Hepatocyte (in vitro differentiated cells): ENCODE results near the gene TMEM109. TPM values are rescaled to one million over a fixed set of nuclear protein-coding genes. Genes with fewer than 3 reads are reported as not detected.

Experiments used
- DNase-seq: peaks from one replicate; pipeline ENCODE4 v3.0.0-alpha.2; 2016; ENCODE audit warnings: low spot score
- H2AFZ ChIP-seq: fragments of 200-600 bp; sonication (generic); 2 replicates; pipeline ENCODE4 v1.6.0; 2016; ENCODE audit warnings: antibody characterized with exemption, mild to moderate bottlenecking
- H3K27ac ChIP-seq: fragments of 200-600 bp; sonication (generic); 2 replicates; pipeline ENCODE4 v1.5.1; 2016; ENCODE audit warnings: mild to moderate bottlenecking
- H3K27me3 ChIP-seq: fragments of 200-600 bp; sonication (generic); 2 replicates; pipeline ENCODE4 v1.6.1; 2016
- H3K36me3 ChIP-seq: fragments of 200-600 bp; sonication (generic); replicated peaks from 2 replicates; pipeline ENCODE4 v1.5.1; 2016; ENCODE audit warnings: low read depth; ENCODE audit not compliant: insufficient read depth
- H3K4me1 ChIP-seq: fragments of 200-600 bp; sonication (generic); 2 replicates; pipeline ENCODE4 v1.5.1; 2016; ENCODE audit warnings: mild to moderate bottlenecking, moderate library complexity; ENCODE audit not compliant: insufficient read depth
- H3K4me2 ChIP-seq: fragments of 200-600 bp; sonication (generic); 2 replicates; pipeline ENCODE4 v1.6.0; 2016
- H3K4me3 ChIP-seq: fragments of 200-600 bp; sonication (generic); 2 replicates; pipeline ENCODE4 v1.5.1; 2016; ENCODE audit warnings: mild to moderate bottlenecking
- H3K79me2 ChIP-seq: fragments of 200-600 bp; sonication (generic); 2 replicates; pipeline ENCODE4 v1.6.0; 2017; ENCODE audit warnings: mild to moderate bottlenecking
- H3K9me2 ChIP-seq: fragments of 200-600 bp; sonication (generic); replicated peaks from 2 replicates; pipeline ENCODE4 v1.6.0; 2017; ENCODE audit warnings: mild to moderate bottlenecking; ENCODE audit not compliant: insufficient read depth
- H3K9me3 ChIP-seq: fragments of 200-600 bp; sonication (generic); 2 replicates; pipeline ENCODE4 v1.5.1; 2016; ENCODE audit warnings: low read depth, mild to moderate bottlenecking
- H4K20me1 ChIP-seq: fragments of 200-600 bp; sonication (generic); 2 replicates; pipeline ENCODE4 v1.6.0; 2016; ENCODE audit warnings: mild to moderate bottlenecking; ENCODE audit not compliant: insufficient read depth, poor library complexity, severe bottlenecking
- EZH2 ChIP-seq: fragments of 200-600 bp; sonication (generic); IDR thresholded peaks from 2 replicates; pipeline ENCODE4 v1.6.1; 2016; ENCODE audit warnings: antibody characterized with exemption, mild to moderate bottlenecking, borderline replicate concordance
- EZH2phosphoT487 ChIP-seq: fragments of 200-600 bp; sonication (generic); IDR thresholded peaks from one replicate; pipeline ENCODE4 v1.6.1; 2018; ENCODE audit warnings: antibody characterized with exemption, mild to moderate bottlenecking, low read depth, moderate library complexity; ENCODE audit not compliant: unreplicated experiment, severe bottlenecking
- WGBS: methylation state at CpG from one replicate; pipeline ENCODE4 v1.1.6; 2016; ENCODE audit warnings: low lambda C conversion rate; ENCODE audit errors: missing lambda C conversion rate; 5-methylcytosine and 5-hydroxymethylcytosine counted together
- polyA plus RNA-seq: library from polyadenylated mRNA; unstranded; fragments of >200 nt; fragmentation: Nextera tagmentation; extraction: Ambion mirVana; gene quantifications from 2 replicates; pipeline ENCODE4 v1.2.1, GENCODE V29; 2016
- total RNA-seq: library from RNA; depleted of rRNA; stranded (reverse); fragments of >200 nt; gene quantifications from 2 replicates; pipeline ENCODE4 v1.2.3, GENCODE V29; 2014
- TF ChIP-seq, protein P1 (sequence below): fragments of 200-600 bp; sonication (generic); IDR thresholded peaks from 2 replicates; pipeline ENCODE4 v1.5.1; 2016; ENCODE audit warnings: antibody characterized with exemption, mild to moderate bottlenecking; ENCODE audit not compliant: poor library complexity

TMEM109 gene
- total and polyA plus RNA-seq, 2 experiments from 2014 or later = 30.0 to 86.9 TPM

DNA sequence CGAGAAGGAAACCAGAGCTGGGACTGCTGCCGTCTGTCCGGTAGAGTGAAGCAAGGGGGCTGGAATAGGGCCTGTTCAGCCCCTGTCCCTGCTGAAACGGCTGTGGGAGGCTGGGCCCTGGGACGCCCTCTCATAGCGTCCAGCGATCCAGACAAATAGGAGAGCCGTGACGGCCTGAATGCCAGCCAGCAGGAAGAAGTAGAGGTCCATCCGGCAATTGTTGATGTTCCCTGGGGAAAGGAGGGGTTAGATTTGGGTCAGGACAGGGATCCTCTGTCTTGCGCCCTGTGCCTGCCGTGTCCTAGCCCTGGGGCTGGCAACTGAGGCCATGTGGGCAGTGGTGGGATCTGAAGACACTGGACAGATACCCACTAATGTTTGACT lies 23.2 kb downstream of the TMEM109 start:
- no peaks in the 10 kb centered on the region for H3K9me2 ChIP-seq
- 89% methylated on average over 12 of the region's 12 CpGs for WGBS
- no peak overlapping the region for H3K27ac ChIP-seq
- H2AFZ ChIP-seq = no peak overlapping the region
- H3K9me3 ChIP-seq = no peaks in the 10 kb centered on the region
- no peaks in the 10 kb centered on the region for H3K27me3 ChIP-seq
- peaks cover 6% of the 10 kb centered on the region for H3K4me1 ChIP-seq
- no peak overlapping the region for H3K4me3 ChIP-seq
- H3K79me2 ChIP-seq = no peaks in the 10 kb centered on the region
- no peaks in the 10 kb centered on the region for H4K20me1 ChIP-seq
- TF ChIP-seq EZH2 = no peak
- no peak for TF ChIP-seq EZH2phosphoT487
- TF ChIP-seq, protein P1, sequence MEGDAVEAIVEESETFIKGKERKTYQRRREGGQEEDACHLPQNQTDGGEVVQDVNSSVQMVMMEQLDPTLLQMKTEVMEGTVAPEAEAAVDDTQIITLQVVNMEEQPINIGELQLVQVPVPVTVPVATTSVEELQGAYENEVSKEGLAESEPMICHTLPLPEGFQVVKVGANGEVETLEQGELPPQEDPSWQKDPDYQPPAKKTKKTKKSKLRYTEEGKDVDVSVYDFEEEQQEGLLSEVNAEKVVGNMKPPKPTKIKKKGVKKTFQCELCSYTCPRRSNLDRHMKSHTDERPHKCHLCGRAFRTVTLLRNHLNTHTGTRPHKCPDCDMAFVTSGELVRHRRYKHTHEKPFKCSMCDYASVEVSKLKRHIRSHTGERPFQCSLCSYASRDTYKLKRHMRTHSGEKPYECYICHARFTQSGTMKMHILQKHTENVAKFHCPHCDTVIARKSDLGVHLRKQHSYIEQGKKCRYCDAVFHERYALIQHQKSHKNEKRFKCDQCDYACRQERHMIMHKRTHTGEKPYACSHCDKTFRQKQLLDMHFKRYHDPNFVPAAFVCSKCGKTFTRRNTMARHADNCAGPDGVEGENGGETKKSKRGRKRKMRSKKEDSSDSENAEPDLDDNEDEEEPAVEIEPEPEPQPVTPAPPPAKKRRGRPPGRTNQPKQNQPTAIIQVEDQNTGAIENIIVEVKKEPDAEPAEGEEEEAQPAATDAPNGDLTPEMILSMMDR = no peak
- H3K4me2 ChIP-seq = no peak overlapping the region
- DNase-seq = no peak
- H3K36me3 ChIP-seq = no peaks in the 10 kb centered on the region

DNA sequence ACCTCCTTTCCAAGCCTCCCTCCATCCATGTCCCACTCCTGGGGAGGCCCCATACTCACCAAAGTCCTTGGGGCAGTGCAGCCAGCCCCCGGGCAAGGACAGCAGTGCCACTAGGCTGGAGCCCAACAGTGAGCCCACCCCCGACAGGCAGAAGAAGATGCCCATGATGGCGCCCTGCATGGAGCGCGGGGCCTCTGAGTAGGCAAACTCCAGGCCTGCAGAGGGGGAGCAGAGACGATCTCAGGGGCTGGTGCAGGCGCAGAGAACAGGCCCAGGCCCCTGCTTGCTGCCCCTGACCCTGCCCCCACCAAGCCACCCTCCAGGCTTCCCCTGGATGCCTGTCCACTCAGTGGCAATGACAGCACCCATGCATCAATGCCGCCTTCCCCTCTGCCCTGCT lies 23.9 kb downstream of the TMEM109 start:
- Histone ChIP-seq H3K9me2 (no peaks in the 10 kb centered on the region), H3K27me3 (no peaks in the 10 kb centered on the region), H3K9me3 (no peaks in the 10 kb centered on the region), H4K20me1 (no peaks in the 10 kb centered on the region), H2AFZ (no peak overlapping the region), H3K4me3 (no peak overlapping the region), H3K4me1 (peaks cover 6% of the 10 kb centered on the region), H3K27ac (no peak overlapping the region), H3K79me2 (no peaks in the 10 kb centered on the region), H3K4me2 (no peak overlapping the region), H3K36me3 (no peaks in the 10 kb centered on the region)
- no peak for DNase-seq
- 96% methylated on average over 8 of the region's 8 CpGs for WGBS
- TF ChIP-seq EZH2 = no peak
- TF ChIP-seq, protein P1 = no peak
- no peak for TF ChIP-seq EZH2phosphoT487

DNA sequence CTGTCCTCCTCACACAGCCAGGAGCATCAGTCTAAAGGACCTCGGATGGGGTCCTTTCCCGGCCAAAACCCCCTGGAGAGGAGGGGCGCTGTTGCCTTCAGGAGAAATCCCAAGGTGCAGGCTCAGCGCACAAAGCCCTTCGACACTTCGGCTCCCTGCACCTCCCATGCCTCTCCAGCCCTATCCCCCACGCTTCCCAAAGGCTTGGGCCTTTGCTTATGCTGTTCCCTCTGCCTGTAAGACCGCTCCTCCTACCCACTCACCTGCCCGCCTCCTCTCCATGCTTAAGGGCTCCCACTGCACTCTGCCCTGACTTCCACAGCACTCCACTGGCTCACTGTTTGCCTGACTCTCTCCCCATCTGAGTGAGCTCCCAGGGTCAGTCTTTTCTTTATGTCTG lies 24.5 kb downstream of the TMEM109 start:
- Histone ChIP-seq H3K27ac (no peak overlapping the region), H3K9me3 (no peaks in the 10 kb centered on the region), H3K4me2 (no peak overlapping the region), H2AFZ (no peak overlapping the region), H3K79me2 (no peaks in the 10 kb centered on the region), H3K4me3 (no peak overlapping the region), H4K20me1 (no peaks in the 10 kb centered on the region), H3K4me1 (peaks cover 6% of the 10 kb centered on the region), H3K36me3 (no peaks in the 10 kb centered on the region), H3K9me2 (no peaks in the 10 kb centered on the region), H3K27me3 (no peaks in the 10 kb centered on the region)
- WGBS = 87% methylated on average over 9 of the region's 9 CpGs
- no peak for DNase-seq
- TF ChIP-seq EZH2phosphoT487 (no peak), EZH2 (no peak)
- TF ChIP-seq, protein P1 = no peak

DNA sequence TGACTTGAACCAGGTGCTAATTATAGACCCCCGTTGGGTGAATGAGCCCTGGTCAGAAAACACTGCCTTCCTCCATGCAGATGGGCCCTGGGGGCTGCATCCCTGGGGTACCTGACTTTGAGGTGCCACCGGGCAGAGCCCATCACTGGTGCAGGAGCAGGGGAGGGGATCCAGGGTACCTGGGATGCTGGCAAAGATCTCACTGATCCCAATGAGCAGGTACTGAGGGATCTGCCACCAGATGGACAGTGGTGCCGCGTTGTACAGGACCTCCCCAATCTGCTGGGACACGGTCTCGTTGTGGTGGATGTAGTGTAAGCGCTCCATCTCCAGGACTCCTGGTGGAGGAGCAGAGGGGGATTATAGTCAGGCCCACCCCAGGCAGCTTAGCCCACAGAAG lies 25.3 kb downstream of the TMEM109 start:
- H3K4me2 ChIP-seq = no peak overlapping the region
- 89% methylated on average over 7 of the region's 7 CpGs for WGBS
- no peaks in the 10 kb centered on the region for H3K9me3 ChIP-seq
- H2AFZ ChIP-seq = no peak overlapping the region
- H3K27me3 ChIP-seq = no peaks in the 10 kb centered on the region
- no peak overlapping the region for H3K4me3 ChIP-seq
- peaks cover 6% of the 10 kb centered on the region for H3K4me1 ChIP-seq
- H3K9me2 ChIP-seq = no peaks in the 10 kb centered on the region
- H3K27ac ChIP-seq = no peak overlapping the region
- H3K36me3 ChIP-seq = no peaks in the 10 kb centered on the region
- H4K20me1 ChIP-seq = no peaks in the 10 kb centered on the region
- H3K79me2 ChIP-seq = no peaks in the 10 kb centered on the region
- no peak for DNase-seq
- TF ChIP-seq EZH2 (no peak), EZH2phosphoT487 (no peak)
